Islet precursor cell (in vitro differentiated cells): ENCODE results near the gene DGUOK.

ENCODE experiments used
- DNase-seq: peaks from one replicate; pipeline ENCODE4 v3.0.0-alpha.2; 2018

The DGUOK gene

GRCh38 chr2:73956218-73956865 is 29.7 kb downstream of the DGUOK start:
- DNase-seq: no peak

GRCh38 chr2:73961274-73961673 is 34.6 kb downstream of the DGUOK start:
- DNase-seq: no peak

- DNase-seq: no peak
These were observed 35.3 kb downstream of the DGUOK start for GRCh38 chr2:73961823-73962615.

GRCh38 chr2:73962798-73963197 is 36.1 kb downstream of the DGUOK start:
- DNase-seq: no peak

GRCh38 chr2:73963385-73964120 is 36.9 kb downstream of the DGUOK start:
- no peak for DNase-seq

- DNase-seq: no peak
These were observed 37.5 kb downstream of the DGUOK start for GRCh38 chr2:73964223-73964622.

GRCh38 chr2:73965053-73965452 is 38.4 kb downstream of the DGUOK start:
- no peak for DNase-seq

- no peak for DNase-seq
These were observed 41.8 kb downstream of the DGUOK start for GRCh38 chr2:73968357-73968937.

- no peak for DNase-seq
These were observed 42.7 kb downstream of the DGUOK start for GRCh38 chr2:73969356-73969755.

- DNase-seq: no peak
These were observed 43.6 kb downstream of the DGUOK start for GRCh38 chr2:73970141-73970803.

- no peak for DNase-seq
These were observed 44.3 kb downstream of the DGUOK start for GRCh38 chr2:73970850-73971471.

GRCh38 chr2:73971722-73972121 is 45.0 kb downstream of the DGUOK start:
- no peak for DNase-seq

GRCh38 chr2:73972846-73973245 is 46.2 kb downstream of the DGUOK start:
- no peak for DNase-seq

GRCh38 chr2:73975731-73976130 is 49.1 kb downstream of the DGUOK start:
- DNase-seq: no peak

GRCh38 chr2:73976803-73977202 is 50.1 kb downstream of the DGUOK start:
- DNase-seq: no peak

- no peak for DNase-seq
These were observed 50.8 kb downstream of the DGUOK start for GRCh38 chr2:73977466-73977865.

- DNase-seq: peak; percentile 73
These were observed 52.3 kb downstream of the DGUOK start for GRCh38 chr2:73979021-73979420.

- peak; percentile 77 for DNase-seq
These were observed 53.0 kb downstream of the DGUOK start for GRCh38 chr2:73979686-73980085.

- DNase-seq: no peak
These were observed 53.9 kb downstream of the DGUOK start for GRCh38 chr2:73980566-73980965.

GRCh38 chr2:73981081-73982001 is 54.7 kb downstream of the DGUOK start:
- DNase-seq: peak; percentile 81

- no peak for DNase-seq
These were observed 55.5 kb downstream of the DGUOK start for GRCh38 chr2:73982140-73982617.
